Vagina (tissue), 2 donors: ENCODE data around the gene MX2. TPM values are rescaled to one million over a fixed set of nuclear protein-coding genes. Genes with fewer than 3 reads are reported as not detected.

ENCODE experiments used
- DNase-seq, 2 donors: peaks; one replicate each; pipeline ENCODE4 v3.0.0-alpha.2; 2017; ENCODE audit errors: extremely low spot score in 2 of 2
- H3K27ac ChIP-seq: fragments of 200-600 bp; sonication (generic); one replicate; pipeline ENCODE4 v1.5.1; 2019
- H3K27me3 ChIP-seq: fragments of 200-600 bp; sonication (generic); one replicate; pipeline ENCODE4 v1.5.1; 2019
- H3K36me3 ChIP-seq, 2 donors: fragments of 200-600 bp; sonication (generic); one replicate each; pipeline ENCODE4 v1.5.1; 2017 to 2019
- H3K4me1 ChIP-seq: fragments of 200-600 bp; sonication (generic); one replicate; pipeline ENCODE4 v1.5.1; 2019
- H3K4me3 ChIP-seq, 2 donors: fragments of 200-600 bp; sonication (generic); 1 replicate in 1 of 2; 2 replicates in 1 of 2; pipeline ENCODE4 v1.5.1; 2016 to 2019
- H3K9me3 ChIP-seq: fragments of 200-600 bp; sonication (generic); one replicate; pipeline ENCODE4 v1.5.1; 2019
- POLR2A ChIP-seq, 2 donors: fragments of 450-650 bp; IDR thresholded peaks; one replicate each; pipeline ENCODE4 v1.6.1; 2017; ENCODE audit warnings: antibody characterized with exemption in 2 of 2, mild to moderate bottlenecking in 2 of 2, moderate library complexity in 2 of 2
- POLR2AphosphoS5 ChIP-seq, 2 donors: sonication (generic); formaldehyde crosslinking; IDR thresholded peaks; one replicate each; pipeline ENCODE4 v1.9.0; 2017; ENCODE audit warnings: antibody characterized with exemption in 2 of 2, mild to moderate bottlenecking in 2 of 2, low read depth in 1 of 2; ENCODE audit not compliant: insufficient read depth in 1 of 2
- intact Hi-C: fragments of 100-400 bp; cut with DNase I; formaldehyde crosslinking; loops from one replicate; pipeline ENCODE4 v1.15.1; 2023
- total RNA-seq: library from RNA; depleted of rRNA; stranded (reverse); fragments of >200 nt; gene quantifications from one replicate; pipeline ENCODE4 v1.2.3, GENCODE V29; 2016
- TF ChIP-seq, protein P1 (sequence below), 3 experiments: fragments of 450-650 bp in 2 of 3; fragments of 200-600 bp in 1 of 3; sonication (generic) in 1 of 3; IDR thresholded peaks; one replicate each; pipeline ENCODE4 v1.5.1; 2017 to 2019; ENCODE audit warnings: antibody characterized with exemption in 3 of 3, mild to moderate bottlenecking in 2 of 3, moderate library complexity in 2 of 3

The MX2 gene
- total RNA-seq, 1 donor from 2014 or later: 13.5 TPM

DNA sequence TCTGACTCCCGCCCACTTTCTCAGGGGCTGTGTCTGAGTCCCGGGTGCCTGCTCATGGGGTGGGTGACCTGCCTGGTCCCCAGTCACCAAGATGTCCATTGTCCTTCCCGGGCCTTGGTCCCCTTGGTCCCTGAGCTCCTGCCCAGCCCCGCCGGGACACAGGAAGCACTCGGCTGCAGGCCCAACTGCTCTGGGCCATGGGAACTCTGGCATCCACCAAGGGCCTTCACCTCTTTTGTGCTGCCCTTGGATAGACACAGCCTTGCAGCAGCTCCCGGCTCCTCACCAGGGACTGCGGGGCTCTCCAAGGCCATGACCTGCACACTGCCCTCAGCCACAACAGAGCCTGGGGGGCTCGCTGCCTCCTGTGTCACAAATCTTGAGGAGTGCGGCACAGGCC, 42.1 kb downstream of the MX2 start:
- H3K27me3 ChIP-seq: no peaks in the 10 kb centered on the region
- intact Hi-C loops: no loop called here
- peaks cover 0 to 33% of the 10 kb centered on the region in 2 donors for H3K36me3 ChIP-seq
- H3K9me3 ChIP-seq: no peaks in the 10 kb centered on the region
- H3K27ac ChIP-seq: no peak overlapping the region
- H3K4me1 ChIP-seq: no peaks in the 10 kb centered on the region
- peak; percentile 76 to 82 for DNase-seq
- no peak overlapping the region for H3K4me3 ChIP-seq
- TF ChIP-seq POLR2A (IDR thresholded peaks at IDR 0.05) (no peak), POLR2AphosphoS5 (IDR thresholded peaks at IDR 0.05; ENCODE audit: insufficient read depth in 1 of 2, low read depth in 1 of 2) (no peak)
- TF ChIP-seq, protein P1, sequence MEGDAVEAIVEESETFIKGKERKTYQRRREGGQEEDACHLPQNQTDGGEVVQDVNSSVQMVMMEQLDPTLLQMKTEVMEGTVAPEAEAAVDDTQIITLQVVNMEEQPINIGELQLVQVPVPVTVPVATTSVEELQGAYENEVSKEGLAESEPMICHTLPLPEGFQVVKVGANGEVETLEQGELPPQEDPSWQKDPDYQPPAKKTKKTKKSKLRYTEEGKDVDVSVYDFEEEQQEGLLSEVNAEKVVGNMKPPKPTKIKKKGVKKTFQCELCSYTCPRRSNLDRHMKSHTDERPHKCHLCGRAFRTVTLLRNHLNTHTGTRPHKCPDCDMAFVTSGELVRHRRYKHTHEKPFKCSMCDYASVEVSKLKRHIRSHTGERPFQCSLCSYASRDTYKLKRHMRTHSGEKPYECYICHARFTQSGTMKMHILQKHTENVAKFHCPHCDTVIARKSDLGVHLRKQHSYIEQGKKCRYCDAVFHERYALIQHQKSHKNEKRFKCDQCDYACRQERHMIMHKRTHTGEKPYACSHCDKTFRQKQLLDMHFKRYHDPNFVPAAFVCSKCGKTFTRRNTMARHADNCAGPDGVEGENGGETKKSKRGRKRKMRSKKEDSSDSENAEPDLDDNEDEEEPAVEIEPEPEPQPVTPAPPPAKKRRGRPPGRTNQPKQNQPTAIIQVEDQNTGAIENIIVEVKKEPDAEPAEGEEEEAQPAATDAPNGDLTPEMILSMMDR (IDR thresholded peaks at IDR 0.05): no peak

DNA sequence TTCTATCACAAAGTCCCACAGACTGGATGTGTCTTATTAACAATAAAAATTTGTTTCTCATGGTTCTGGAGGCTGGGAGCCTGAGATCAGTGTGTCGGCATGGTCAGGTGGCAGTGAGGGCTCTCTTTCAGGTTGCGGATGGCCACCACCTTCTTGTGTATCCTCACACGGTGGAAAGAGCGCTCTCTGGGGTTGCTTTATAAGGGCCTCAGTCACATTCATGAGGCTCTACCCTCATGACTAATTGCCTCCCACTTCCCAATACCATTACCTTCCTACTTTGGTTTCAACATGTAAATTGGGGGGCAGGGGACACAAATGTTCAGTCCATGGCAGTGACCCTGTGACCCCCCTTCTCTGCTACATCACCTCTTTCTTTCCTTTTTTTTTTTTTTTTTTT, 43.5 kb downstream of the MX2 start:
- intact Hi-C loops: no loop called here
- Histone ChIP-seq H3K27ac (no peak overlapping the region), H3K36me3 (peaks cover 0 to 32% of the 10 kb centered on the region in 2 donors), H3K4me3 (no peak overlapping the region), H3K4me1 (no peaks in the 10 kb centered on the region), H3K27me3 (no peaks in the 10 kb centered on the region), H3K9me3 (no peaks in the 10 kb centered on the region)
- TF ChIP-seq POLR2A (IDR thresholded peaks at IDR 0.05) (no peak), POLR2AphosphoS5 (IDR thresholded peaks at IDR 0.05; ENCODE audit: insufficient read depth in 1 of 2, low read depth in 1 of 2) (no peak)
- TF ChIP-seq, protein P1 (IDR thresholded peaks at IDR 0.05): no peak
- DNase-seq: peak in 1 of 2 donors; percentile 32

DNA sequence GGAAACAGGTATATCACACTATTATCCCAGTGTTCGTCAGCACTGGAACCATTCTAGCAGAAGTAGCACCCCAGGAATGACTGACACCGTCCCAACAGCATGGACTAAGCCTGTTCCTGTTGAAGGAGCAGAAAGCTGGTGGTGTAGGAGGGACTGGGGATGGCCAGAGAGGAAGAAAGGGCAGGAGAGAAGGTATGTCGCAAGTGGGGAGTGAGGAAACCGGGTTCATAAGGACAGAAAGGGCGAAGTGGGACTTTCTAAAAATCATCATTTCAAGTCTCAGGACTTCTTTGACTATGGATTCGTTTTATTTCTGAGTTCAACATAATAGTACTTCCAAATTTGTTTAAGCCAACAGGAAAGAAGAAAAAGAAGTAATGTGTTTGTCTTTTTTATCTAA, 44.5 kb downstream of the MX2 start:
- H3K36me3 ChIP-seq: peaks cover 0 to 32% of the 10 kb centered on the region in 2 donors
- TF ChIP-seq POLR2AphosphoS5 (IDR thresholded peaks at IDR 0.05; ENCODE audit: insufficient read depth in 1 of 2, low read depth in 1 of 2) (no peak), POLR2A (IDR thresholded peaks at IDR 0.05) (no peak)
- TF ChIP-seq, protein P1 (IDR thresholded peaks at IDR 0.05): no peak
- no peak overlapping the region for H3K27ac ChIP-seq
- no peaks in the 10 kb centered on the region for H3K4me1 ChIP-seq
- no peaks in the 10 kb centered on the region for H3K27me3 ChIP-seq
- DNase-seq: peak in 1 of 2 donors; percentile 34
- intact Hi-C loops: no loop called here
- H3K9me3 ChIP-seq: no peaks in the 10 kb centered on the region
- H3K4me3 ChIP-seq: no peak overlapping the region

DNA sequence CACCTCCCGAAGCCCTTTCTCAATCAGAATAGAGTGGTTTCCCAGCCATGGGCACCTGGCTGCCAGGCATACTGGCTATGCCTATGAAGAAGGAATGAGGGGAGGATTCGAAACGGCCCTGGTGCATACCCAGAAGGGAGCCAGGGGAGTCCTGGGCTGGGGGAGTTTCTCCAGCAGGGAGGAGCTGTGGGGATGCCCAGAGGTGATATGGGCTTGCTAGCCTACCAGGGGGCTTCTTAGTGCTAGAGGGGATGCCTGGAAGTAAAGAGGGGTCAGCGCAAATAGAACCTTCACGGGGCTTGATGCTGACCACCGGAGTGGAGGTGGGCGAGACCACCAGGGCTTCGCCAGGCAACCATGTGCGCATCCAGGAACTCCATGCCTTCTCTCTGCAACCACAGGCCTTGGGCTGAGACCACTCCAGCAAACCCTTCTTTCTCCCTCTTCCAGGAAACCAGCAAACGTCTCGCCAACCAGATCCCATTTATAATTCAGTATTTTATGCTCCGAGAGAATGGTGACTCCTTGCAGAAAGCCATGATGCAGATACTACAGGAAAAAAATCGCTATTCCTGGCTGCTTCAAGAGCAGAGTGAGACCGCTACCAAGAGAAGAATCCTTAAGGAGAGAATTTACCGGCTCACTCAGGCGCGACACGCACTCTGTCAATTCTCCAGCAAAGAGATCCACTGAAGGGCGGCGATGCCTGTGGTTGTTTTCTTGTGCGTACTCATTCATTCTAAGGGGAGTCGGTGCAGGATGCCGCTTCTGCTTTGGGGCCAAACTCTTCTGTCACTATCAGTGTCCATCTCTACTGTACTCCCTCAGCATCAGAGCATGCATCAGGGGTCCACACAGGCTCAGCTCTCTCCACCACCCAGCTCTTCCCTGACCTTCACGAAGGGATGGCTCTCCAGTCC, 46.0 kb downstream of the MX2 start:
- Histone ChIP-seq H3K27ac (no peak overlapping the region), H3K36me3 (peaks cover 0 to 32% of the 10 kb centered on the region in 2 donors), H3K4me3 (no peak overlapping the region), H3K9me3 (no peaks in the 10 kb centered on the region), H3K4me1 (no peaks in the 10 kb centered on the region), H3K27me3 (no peaks in the 10 kb centered on the region)
- intact Hi-C loops: no loop called here
- DNase-seq: peak in 1 of 2 donors; percentile 67
- no peak for TF ChIP-seq POLR2AphosphoS5 (IDR thresholded peaks at IDR 0.05; ENCODE audit: insufficient read depth in 1 of 2, low read depth in 1 of 2)
- TF ChIP-seq, protein P1 (IDR thresholded peaks at IDR 0.05): no peak
- TF ChIP-seq POLR2A (IDR thresholded peaks at IDR 0.05): no peak

DNA sequence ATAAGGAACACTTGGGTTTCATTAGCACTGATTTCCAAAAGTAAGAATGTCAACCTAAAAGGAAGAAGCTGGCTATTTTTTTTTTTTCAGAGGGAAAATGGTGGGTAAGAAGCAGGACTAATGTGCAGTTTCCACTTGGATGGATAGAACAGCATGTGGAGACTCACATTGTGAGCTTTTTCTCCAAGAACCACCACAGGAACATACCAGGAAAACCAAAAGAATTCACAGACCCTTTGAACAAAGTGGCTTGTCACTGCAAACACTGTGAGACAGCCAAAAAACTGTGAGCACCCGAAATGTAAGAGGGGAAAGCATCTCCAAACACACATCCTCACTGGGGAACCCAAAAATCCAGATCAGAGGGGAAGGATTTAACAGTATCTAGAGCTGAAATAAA, 48.5 kb downstream of the MX2 start:
- peaks cover 0 to 22% of the 10 kb centered on the region in 2 donors for H3K36me3 ChIP-seq
- intact Hi-C loops: no loop called here

More for the DNA sequence above, 48.5 kb downstream of the MX2 start:
- Histone ChIP-seq H3K27me3 (no peaks in the 10 kb centered on the region), H3K9me3 (no peaks in the 10 kb centered on the region), H3K4me1 (no peaks in the 10 kb centered on the region), H3K4me3 (no peak overlapping the region), H3K27ac (no peak overlapping the region)
- no peak for DNase-seq
- TF ChIP-seq POLR2A (IDR thresholded peaks at IDR 0.05) (no peak), POLR2AphosphoS5 (IDR thresholded peaks at IDR 0.05; ENCODE audit: insufficient read depth in 1 of 2, low read depth in 1 of 2) (no peak)
- TF ChIP-seq, protein P1 (IDR thresholded peaks at IDR 0.05): no peak
